Panc1 (cell line): ENCODE data around the gene B4GALT2. TPM values are rescaled to one million over a fixed set of nuclear protein-coding genes. Genes with fewer than 3 reads are reported as not detected.

Experiments
- ATAC-seq: fragments of 200-7000 bp; cut with Tn5 transposase; 2 replicates; pipeline ENCODE4 v1.9.1; 2020; ENCODE audit warnings: mild to moderate bottlenecking, moderate library complexity
- BruUV-seq: library from RNA; stranded (reverse); fragments of 400-500 nt; replicated peaks from 2 replicates; lab custom pipeline; 2021; lab: Mats Ljungman, UMichigan
- CTCF ChIA-PET: fragments of 300-600 bp; sonication (Branson Sonifier 250); formaldehyde crosslinking; loops from one replicate; lab custom pipeline; 2022; ENCODE audit warnings: antibody characterized with exemption; lab: Charles Lee
- POLR2A ChIA-PET: fragments of 300-600 bp; sonication (Branson Sonifier 250); formaldehyde crosslinking; loops from one replicate; lab custom pipeline; 2022; ENCODE audit warnings: antibody characterized with exemption; lab: Charles Lee
- DNase-seq: peaks from one replicate; pipeline ENCODE4 v3.0.0-alpha.2; 2010; ENCODE audit warnings: low read depth, low spot score
- H3K27ac ChIP-seq: 2 replicates; pipeline ENCODE4 v1.5.1; 2011; ENCODE audit warnings: mild to moderate bottlenecking, low read length, inconsistent platforms
- H3K27me3 ChIP-seq: fragments of 200-500 bp; sonication (Bioruptor generic); 2 replicates; pipeline ENCODE4 v1.6.0; 2014; ENCODE audit warnings: low read length, inconsistent platforms; ENCODE audit not compliant: control insufficient read depth, insufficient read depth
- H3K36me3 ChIP-seq: fragments of 200-500 bp; sonication (Bioruptor generic); 2 replicates; pipeline ENCODE4 v1.5.1; 2014; ENCODE audit warnings: inconsistent platforms, mild to moderate bottlenecking, low read length, moderate library complexity; ENCODE audit not compliant: control insufficient read depth, insufficient read depth
- H3K4me1 ChIP-seq: 2 replicates; pipeline ENCODE4 v1.5.1; 2011; ENCODE audit warnings: inconsistent platforms, mild to moderate bottlenecking, low read length, moderate library complexity; ENCODE audit not compliant: control insufficient read depth, insufficient read depth
- H3K4me3 ChIP-seq, 2 experiments: 2 replicates each; pipeline ENCODE4 v1.5.1; 2011 to 2012; ENCODE audit warnings: low read depth in 2 of 2, low read length in 2 of 2, mild to moderate bottlenecking in 2 of 2, inconsistent platforms in 1 of 2, moderate library complexity in 1 of 2
- H3K9me3 ChIP-seq: fragments of 200-500 bp; sonication (Bioruptor generic); 2 replicates; pipeline ENCODE4 v1.5.1; 2014; ENCODE audit warnings: low read depth, mild to moderate bottlenecking, inconsistent platforms, low read length, moderate library complexity; ENCODE audit not compliant: control insufficient read depth, insufficient read depth
- POLR2AphosphoS5 ChIP-seq: IDR thresholded peaks from 2 replicates; pipeline ENCODE4 v1.6.1; 2012; ENCODE audit warnings: mild to moderate bottlenecking, low read depth, low read length, moderate library complexity
- SIN3A ChIP-seq: IDR thresholded peaks from 2 replicates; pipeline ENCODE4 v1.6.1; 2012; ENCODE audit warnings: low read depth, mild to moderate bottlenecking, low read length, moderate library complexity, borderline replicate concordance; ENCODE audit not compliant: insufficient read depth
- TCF7L2 ChIP-seq: IDR thresholded peaks from 2 replicates; pipeline ENCODE4 v1.6.1; 2011; ENCODE audit warnings: mild to moderate bottlenecking, low read depth, low read length, inconsistent platforms
- in situ Hi-C: cut with HindIII; loops from 2 replicates; pipeline ENCODE4 v1.10.0; 2016; ENCODE audit warnings: low sequenced_read_pairs, low pct_unique_long_range_greater_than_20kb
- intact Hi-C: fragments of 100-400 bp; cut with micrococcal nuclease; formaldehyde crosslinking; loops from one replicate; pipeline ENCODE4 v1.10.0; 2022; ENCODE audit not compliant: unreplicated experiment
- total RNA-seq: library from RNA; stranded (reverse); gene quantifications from one replicate; pipeline ENCODE4 v1.2.1, GENCODE V29; 2021; ENCODE audit not compliant: unreplicated experiment
- TF ChIP-seq, protein P1 (sequence below): fragments of 450-650 bp; IDR thresholded peaks from 2 replicates; pipeline ENCODE4 v1.5.1; 2017; ENCODE audit warnings: mild to moderate bottlenecking
- TF ChIP-seq, protein P2 (sequence below), 2 experiments: IDR thresholded peaks; 2 replicates each; pipeline ENCODE4 v1.6.1; 2011 to 2012; ENCODE audit warnings: low read depth in 2 of 2, control low read depth in 1 of 2, low read length in 1 of 2, mild to moderate bottlenecking in 1 of 2, moderate library complexity in 1 of 2; ENCODE audit not compliant: insufficient read depth in 1 of 2

Gene B4GALT2
- total RNA-seq, 1 experiment from 2014 or later = 90.1 TPM

DNA sequence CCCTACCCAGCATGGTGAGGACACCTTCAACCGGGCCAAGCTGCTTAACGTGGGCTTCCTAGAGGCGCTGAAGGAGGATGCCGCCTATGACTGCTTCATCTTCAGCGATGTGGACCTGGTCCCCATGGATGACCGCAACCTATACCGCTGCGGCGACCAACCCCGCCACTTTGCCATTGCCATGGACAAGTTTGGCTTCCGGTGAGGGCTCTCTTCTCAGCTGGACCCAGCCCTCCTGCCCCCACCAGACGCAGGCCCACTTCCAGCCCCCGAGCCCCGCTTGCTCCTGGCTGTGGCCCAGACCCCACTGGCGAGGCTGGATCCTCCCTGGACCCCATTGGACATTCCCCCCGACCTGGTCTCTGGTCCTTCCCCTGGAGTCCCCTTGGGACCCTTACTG is 5.8 kb downstream of the B4GALT2 start:
- Histone ChIP-seq H3K27ac (no peak overlapping the region), H3K4me3 (no peak overlapping the region), H3K27me3 (no peaks in the 10 kb centered on the region), H3K9me3 (no peaks in the 10 kb centered on the region), H3K36me3 (0 out of 2 replicates have a peak, but pooled peaks cover 3% of the 10 kb centered on the region), H3K4me1 (peaks cover 11% of the 10 kb centered on the region)
- intact Hi-C loops = no loop called here
- ChIA-PET POLR2A (no interaction called here), CTCF (interaction anchor here (0.5 kb wide), 1 partner anchor 1219 kb away, joined by 3 read pairs; no protein-coding TSS in a partner anchor)
- no peak for DNase-seq
- TF ChIP-seq, protein P1, sequence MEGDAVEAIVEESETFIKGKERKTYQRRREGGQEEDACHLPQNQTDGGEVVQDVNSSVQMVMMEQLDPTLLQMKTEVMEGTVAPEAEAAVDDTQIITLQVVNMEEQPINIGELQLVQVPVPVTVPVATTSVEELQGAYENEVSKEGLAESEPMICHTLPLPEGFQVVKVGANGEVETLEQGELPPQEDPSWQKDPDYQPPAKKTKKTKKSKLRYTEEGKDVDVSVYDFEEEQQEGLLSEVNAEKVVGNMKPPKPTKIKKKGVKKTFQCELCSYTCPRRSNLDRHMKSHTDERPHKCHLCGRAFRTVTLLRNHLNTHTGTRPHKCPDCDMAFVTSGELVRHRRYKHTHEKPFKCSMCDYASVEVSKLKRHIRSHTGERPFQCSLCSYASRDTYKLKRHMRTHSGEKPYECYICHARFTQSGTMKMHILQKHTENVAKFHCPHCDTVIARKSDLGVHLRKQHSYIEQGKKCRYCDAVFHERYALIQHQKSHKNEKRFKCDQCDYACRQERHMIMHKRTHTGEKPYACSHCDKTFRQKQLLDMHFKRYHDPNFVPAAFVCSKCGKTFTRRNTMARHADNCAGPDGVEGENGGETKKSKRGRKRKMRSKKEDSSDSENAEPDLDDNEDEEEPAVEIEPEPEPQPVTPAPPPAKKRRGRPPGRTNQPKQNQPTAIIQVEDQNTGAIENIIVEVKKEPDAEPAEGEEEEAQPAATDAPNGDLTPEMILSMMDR = no peak
- no peak for TF ChIP-seq SIN3A
- TF ChIP-seq, protein P2, sequence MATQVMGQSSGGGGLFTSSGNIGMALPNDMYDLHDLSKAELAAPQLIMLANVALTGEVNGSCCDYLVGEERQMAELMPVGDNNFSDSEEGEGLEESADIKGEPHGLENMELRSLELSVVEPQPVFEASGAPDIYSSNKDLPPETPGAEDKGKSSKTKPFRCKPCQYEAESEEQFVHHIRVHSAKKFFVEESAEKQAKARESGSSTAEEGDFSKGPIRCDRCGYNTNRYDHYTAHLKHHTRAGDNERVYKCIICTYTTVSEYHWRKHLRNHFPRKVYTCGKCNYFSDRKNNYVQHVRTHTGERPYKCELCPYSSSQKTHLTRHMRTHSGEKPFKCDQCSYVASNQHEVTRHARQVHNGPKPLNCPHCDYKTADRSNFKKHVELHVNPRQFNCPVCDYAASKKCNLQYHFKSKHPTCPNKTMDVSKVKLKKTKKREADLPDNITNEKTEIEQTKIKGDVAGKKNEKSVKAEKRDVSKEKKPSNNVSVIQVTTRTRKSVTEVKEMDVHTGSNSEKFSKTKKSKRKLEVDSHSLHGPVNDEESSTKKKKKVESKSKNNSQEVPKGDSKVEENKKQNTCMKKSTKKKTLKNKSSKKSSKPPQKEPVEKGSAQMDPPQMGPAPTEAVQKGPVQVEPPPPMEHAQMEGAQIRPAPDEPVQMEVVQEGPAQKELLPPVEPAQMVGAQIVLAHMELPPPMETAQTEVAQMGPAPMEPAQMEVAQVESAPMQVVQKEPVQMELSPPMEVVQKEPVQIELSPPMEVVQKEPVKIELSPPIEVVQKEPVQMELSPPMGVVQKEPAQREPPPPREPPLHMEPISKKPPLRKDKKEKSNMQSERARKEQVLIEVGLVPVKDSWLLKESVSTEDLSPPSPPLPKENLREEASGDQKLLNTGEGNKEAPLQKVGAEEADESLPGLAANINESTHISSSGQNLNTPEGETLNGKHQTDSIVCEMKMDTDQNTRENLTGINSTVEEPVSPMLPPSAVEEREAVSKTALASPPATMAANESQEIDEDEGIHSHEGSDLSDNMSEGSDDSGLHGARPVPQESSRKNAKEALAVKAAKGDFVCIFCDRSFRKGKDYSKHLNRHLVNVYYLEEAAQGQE (IDR thresholded peaks at IDR 0.05; ENCODE audit: insufficient read depth in 1 of 2, low read depth in 2 of 2, low read length in 1 of 2) = no peak
- no peak for TF ChIP-seq POLR2AphosphoS5
- no peak for TF ChIP-seq TCF7L2
- in situ Hi-C loops = no loop called here
- no TSS peak for BruUV-seq
- ATAC-seq = no peak

DNA sequence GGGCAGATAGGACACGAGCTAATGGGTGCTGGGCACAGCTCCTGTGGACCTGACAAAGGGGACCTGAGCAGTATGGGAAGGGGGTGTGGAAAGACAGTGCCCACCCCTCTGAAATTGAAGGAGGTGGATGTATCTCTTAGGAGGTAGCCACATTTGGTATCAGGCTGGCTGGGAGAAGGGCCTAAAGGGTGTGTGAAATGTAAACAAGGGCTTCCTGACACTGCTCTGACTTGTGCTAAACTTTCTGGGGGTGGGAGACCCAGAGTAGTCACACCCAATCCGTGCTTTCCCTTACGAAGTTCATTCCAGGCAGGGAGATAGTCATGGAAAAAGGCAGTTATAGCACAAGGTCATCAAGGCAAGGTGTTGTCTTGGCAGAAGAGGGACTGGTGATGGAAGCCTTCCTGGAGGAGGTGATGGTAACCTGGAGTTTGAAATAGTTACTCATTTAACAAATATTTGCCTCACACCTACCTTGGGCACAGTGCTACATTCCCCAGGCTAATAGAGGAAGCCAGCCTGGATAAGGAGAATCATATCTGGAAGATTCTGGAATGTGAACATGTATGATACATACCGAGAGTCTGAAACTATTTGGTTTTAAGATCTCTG is 7.1 kb downstream of the B4GALT2 start:
- ChIA-PET POLR2A (no interaction called here), CTCF (no interaction called here)
- 0 out of 2 replicates have a peak, but pooled peaks cover 3% of the 10 kb centered on the region for H3K36me3 ChIP-seq
- H3K27ac ChIP-seq = no peak overlapping the region
- no peaks in the 10 kb centered on the region for H3K9me3 ChIP-seq
- ATAC-seq (no peak), DNase-seq (no peak)
- TF ChIP-seq, protein P1 = no peak
- TF ChIP-seq TCF7L2 = no peak
- no peak for TF ChIP-seq POLR2AphosphoS5
- TF ChIP-seq SIN3A = no peak
- TF ChIP-seq, protein P2 (IDR thresholded peaks at IDR 0.05; ENCODE audit: insufficient read depth in 1 of 2, low read depth in 2 of 2, low read length in 1 of 2) = no peak
- intact Hi-C loops (no loop called here), in situ Hi-C loops (no loop called here)
- H3K27me3 ChIP-seq = no peaks in the 10 kb centered on the region
- TSS peak; percentile 61 for BruUV-seq
- H3K4me3 ChIP-seq = no peak overlapping the region
- peaks cover 9% of the 10 kb centered on the region for H3K4me1 ChIP-seq
